Transverse colon (tissue), 4 donors: Measurements from ENCODE around the gene RABL6. TPM values are rescaled to one million over a fixed set of nuclear protein-coding genes. Genes with fewer than 3 reads are reported as not detected.
A peak's percentile ranks its signal among the peaks of the same experiment; 100 is the strongest.
"Not testable (repeated sequence)": the region's sequence is repeated elsewhere in the genome, so short reads cannot be mapped to it uniquely, and the experiment has no call there.

ENCODE experiments used
- DNase-seq: peaks from one replicate; pipeline ENCODE4 v3.0.0-alpha.2; 2019
- H3K27ac ChIP-seq, 4 donors: fragments of 200-600 bp; sonication (generic); 2 replicates each; pipeline ENCODE4 v1.5.1; 2016 to 2018; ENCODE audit warnings: inconsistent platforms in 4 of 4
- H3K27me3 ChIP-seq: fragments of 200-600 bp; sonication (generic); 2 replicates; pipeline ENCODE4 v1.5.1; 2017; ENCODE audit warnings: inconsistent platforms
- H3K36me3 ChIP-seq, 4 donors: fragments of 200-600 bp; sonication (generic); 2 replicates each; pipeline ENCODE4 v1.5.1; 2017 to 2019; ENCODE audit warnings: inconsistent platforms in 4 of 4
- H3K4me1 ChIP-seq, 4 donors: fragments of 200-600 bp; sonication (generic); 2 replicates each; pipeline ENCODE4 v1.5.1; 2017 to 2020; ENCODE audit warnings: inconsistent platforms in 4 of 4
- H3K4me3 ChIP-seq, 4 donors: fragments of 200-600 bp; sonication (generic); 1 replicate in 1 of 4; 2 replicates in 3 of 4; pipeline versions ENCODE4 v1.5.1 to v1.6.1; 2017 to 2019; ENCODE audit warnings: inconsistent platforms in 4 of 4
- H3K9me3 ChIP-seq, 2 donors: fragments of 200-600 bp; sonication (generic); 2 replicates each; pipeline ENCODE4 v1.5.1; 2017 to 2019; ENCODE audit warnings: inconsistent platforms in 2 of 2
- CTCF ChIP-seq, 5 experiments: fragments of 200-600 bp in 3 of 5; fragments of 450-650 bp in 2 of 5; sonication (generic) in 3 of 5; IDR thresholded peaks; 1 replicate in 2 of 5; 2 replicates in 3 of 5; pipeline ENCODE4 v1.5.1; 2016 to 2017; ENCODE audit warnings: antibody characterized with exemption in 5 of 5, inconsistent platforms in 3 of 5, mild to moderate bottlenecking in 2 of 5, moderate library complexity in 1 of 5
- EP300 ChIP-seq: sonication (generic); formaldehyde crosslinking; IDR thresholded peaks from one replicate; pipeline ENCODE4 v1.6.1; 2017; ENCODE audit warnings: antibody characterized with exemption, low read depth
- POLR2A ChIP-seq: fragments of 450-650 bp; IDR thresholded peaks from one replicate; pipeline ENCODE4 v1.6.1; 2016; ENCODE audit warnings: antibody characterized with exemption, mild to moderate bottlenecking, moderate library complexity
- POLR2AphosphoS5 ChIP-seq, 3 donors: sonication (generic); formaldehyde crosslinking; IDR thresholded peaks; one replicate each; pipeline ENCODE4 v1.6.1; 2016; ENCODE audit warnings: antibody characterized with exemption in 3 of 3
- WGBS, 2 donors: methylation state at CpG; one replicate each; pipeline ENCODE4 v1.1.5; 2018; ENCODE audit warnings: low coverage in 1 of 2; 5-methylcytosine and 5-hydroxymethylcytosine counted together
- in situ Hi-C, 4 donors: fragments of 200-750 bp; cut with MboI; loops; one replicate each; pipeline versions ENCODE4 v1.15.0 to v1.15.1; 2017; ENCODE audit warnings: low sequenced_read_pairs in 3 of 4, low pct_ligation_motif_present in 1 of 4, low pct_unique_long_range_greater_than_20kb in 1 of 4
- intact Hi-C: fragments of 100-400 bp; cut with DNase I; formaldehyde crosslinking; loops from one replicate; pipeline ENCODE4 v1.15.1; 2023; ENCODE audit warnings: low total_unique reads
- total RNA-seq, 4 donors: library from RNA; depleted of rRNA; stranded (reverse); fragments of >200 nt; gene quantifications; one replicate each; pipeline ENCODE4 v1.1.0, GENCODE V29; 2016

RABL6 gene
- total RNA-seq, 4 donors from 2014 or later, result 71.3 to 227 (median 160) TPM

DNA sequence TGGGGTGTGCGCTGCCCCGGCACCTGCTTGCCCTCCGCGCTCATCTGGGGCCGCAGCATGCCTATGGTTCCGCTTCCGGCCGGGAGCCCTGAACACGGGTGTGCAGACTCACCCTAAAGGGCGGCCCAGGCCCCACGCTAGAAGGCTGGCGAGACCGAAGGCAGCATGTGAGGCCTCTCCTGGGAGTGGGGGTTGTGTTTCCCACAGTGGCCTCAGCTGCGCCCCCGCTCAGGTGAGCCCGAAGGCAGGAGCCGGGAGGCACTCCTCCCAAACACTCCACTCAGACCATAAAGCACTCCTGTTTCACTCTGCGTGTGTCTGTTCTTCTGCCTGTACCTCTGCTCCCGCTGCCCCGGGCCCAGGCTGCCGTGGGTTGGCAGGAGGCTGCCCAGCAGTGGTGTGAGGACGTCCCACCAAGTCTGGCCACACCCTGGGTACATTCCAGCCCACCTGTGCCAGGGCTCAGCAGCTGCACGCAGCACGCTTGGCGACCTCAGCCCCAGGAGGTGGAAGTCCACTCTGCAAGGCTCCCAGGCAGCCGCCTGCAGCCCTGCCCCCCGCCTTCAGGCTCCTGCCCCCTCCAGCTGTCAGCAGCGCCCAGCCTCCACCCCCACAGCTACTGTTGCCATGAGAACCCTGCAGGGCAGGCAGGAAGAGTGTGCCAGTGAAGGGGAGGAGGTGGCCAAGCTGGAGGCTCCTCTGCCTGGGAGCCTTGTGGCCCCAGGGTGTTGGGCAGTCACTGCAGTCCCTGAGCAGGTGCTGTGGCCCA is 33.3 kb downstream of the RABL6 start:
- 52% methylated on average over 27 of the region's 28 CpGs; no CpG with 5 or more reads in 1 of the 2 donors for WGBS, 2 donors

GRCh38 chr9:136841646-136842379 is 34.1 kb downstream of the RABL6 start:
- peaks cover 29 to 62% (median 55%) of the 10 kb centered on the region in 4 donors for H3K4me1 ChIP-seq
- WGBS, 2 donors, result 31% methylated on average over 12 of the region's 16 CpGs; no CpG with 5 or more reads in 1 of the 2 donors
- intact Hi-C loops, in situ Hi-C loops, H3K36me3 ChIP-seq, H3K9me3 ChIP-seq: not testable (repeated sequence)
- peaks cover 34% of the 10 kb centered on the region for H3K27me3 ChIP-seq
- DNase-seq, result peak; percentile 65
- H3K27ac ChIP-seq, result peak overlapping the region; percentile 71 to 89 (median 79)
- peak overlapping the region in 2 of 4 donors; percentile 31 to 45 for H3K4me3 ChIP-seq

More for the DNA sequence above, 33.3 kb downstream of the RABL6 start:
- Histone ChIP-seq H3K27ac (peak overlapping the region; percentile 71 to 89 (median 79)), H3K27me3 (peaks cover 27% of the 10 kb centered on the region), H3K9me3 (no peaks in the 10 kb centered on the region), H3K4me1 (peaks cover 29 to 57% (median 53%) of the 10 kb centered on the region in 4 donors), H3K4me3 (no peak overlapping the region), H3K36me3 (peaks cover 0 to 5% (median 0%) of the 10 kb centered on the region in 4 donors)
- DNase-seq, result peak; percentile 81
- in situ Hi-C loops (no loop called here), intact Hi-C loops (no loop called here)
- TF ChIP-seq POLR2A (peak; percentile 49), EP300 (no peak), CTCF (IDR thresholded peaks at IDR 0.05) (no peak), POLR2AphosphoS5 (IDR thresholded peaks at IDR 0.05) (peak in 2 of 3 donors; percentile 33 to 58)

- intact Hi-C loops, H3K9me3 ChIP-seq, in situ Hi-C loops, H3K36me3 ChIP-seq: not testable (repeated sequence)
- H3K4me3 ChIP-seq, result peak within 1 kb of the TSS; percentile 10 to 45 (median 25)
- H3K4me1 ChIP-seq, result peaks cover 29 to 69% (median 61%) of the 10 kb centered on the region in 4 donors
- TF ChIP-seq POLR2A (peak; percentile 34), POLR2AphosphoS5 (IDR thresholded peaks at IDR 0.05) (peak in 2 of 3 donors; percentile 20 to 37), CTCF (IDR thresholded peaks at IDR 0.05) (peak; percentile 88 to 95 (median 93))
- peaks cover 40% of the 10 kb centered on the region for H3K27me3 ChIP-seq
- WGBS, 2 donors, result 0% methylated on average over 19 of the region's 27 CpGs; no CpG with 5 or more reads in 1 of the 2 donors
- DNase-seq, result peak; percentile 83
- peak within 1 kb of the TSS; percentile 71 to 89 (median 79) for H3K27ac ChIP-seq
These were observed 34.7 kb downstream of the RABL6 start, which contains the start of gene AJM1 for GRCh38 chr9:136842380-136842948. Gene AJM1 (plus strand): TSS chr9:136842478. CDS start chr9:136844415, 1,937 bp downstream.

GRCh38 chr9:136843159-136843800 is 35.5 kb downstream of the RABL6 start:
- intact Hi-C loops, H3K9me3 ChIP-seq, in situ Hi-C loops, H3K36me3 ChIP-seq, DNase-seq: not testable (repeated sequence)
- H3K27ac ChIP-seq, result peak overlapping the region; percentile 71 to 89 (median 79)
- peak overlapping the region in 2 of 4 donors; percentile 9 to 12 for H3K4me3 ChIP-seq
- H3K4me1 ChIP-seq, result peaks cover 29 to 77% (median 64%) of the 10 kb centered on the region in 4 donors
- WGBS, 2 donors, result 13% methylated on average over 18 of the region's 21 CpGs; no CpG with 5 or more reads in 1 of the 2 donors
- peaks cover 41% of the 10 kb centered on the region for H3K27me3 ChIP-seq
